Body of pancreas (tissue), 4 donors: ENCODE measurements around the gene PLA2G4D.

Experiments used
- POLR2A ChIP-seq, 3 donors: fragments of 450-650 bp; IDR thresholded peaks; one replicate each; pipeline ENCODE4 v1.6.1; 2016; ENCODE audit warnings: antibody characterized with exemption in 3 of 3, mild to moderate bottlenecking in 2 of 3
- TF ChIP-seq, protein P1 (sequence below), 7 experiments: fragments of 450-650 bp in 4 of 7; fragments of 200-600 bp in 3 of 7; sonication (generic) in 3 of 7; IDR thresholded peaks; one replicate each; pipeline ENCODE4 v1.5.1; 2016 to 2019; ENCODE audit warnings: antibody characterized with exemption in 7 of 7

DNA sequence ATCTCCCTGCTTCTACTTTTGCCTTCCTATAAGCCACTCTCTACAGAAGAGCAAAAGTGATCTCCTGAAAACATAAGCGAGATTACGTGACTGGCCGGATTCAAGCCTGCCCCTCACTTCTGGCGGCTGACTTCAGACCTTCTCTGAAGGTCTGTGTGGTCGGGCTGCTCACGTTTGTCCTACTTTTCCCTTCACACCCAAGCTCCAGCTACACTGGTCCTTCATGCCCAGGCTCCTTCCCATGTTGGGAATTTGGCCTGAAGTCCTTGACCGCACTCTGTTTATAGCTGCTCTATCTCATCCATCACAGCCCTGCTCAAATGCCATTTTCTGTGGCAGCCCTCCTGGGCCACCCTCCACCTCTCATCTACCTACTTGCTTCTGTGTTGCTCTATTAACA, 66.8 kb downstream of the PLA2G4D start:
- TF ChIP-seq, protein P1, sequence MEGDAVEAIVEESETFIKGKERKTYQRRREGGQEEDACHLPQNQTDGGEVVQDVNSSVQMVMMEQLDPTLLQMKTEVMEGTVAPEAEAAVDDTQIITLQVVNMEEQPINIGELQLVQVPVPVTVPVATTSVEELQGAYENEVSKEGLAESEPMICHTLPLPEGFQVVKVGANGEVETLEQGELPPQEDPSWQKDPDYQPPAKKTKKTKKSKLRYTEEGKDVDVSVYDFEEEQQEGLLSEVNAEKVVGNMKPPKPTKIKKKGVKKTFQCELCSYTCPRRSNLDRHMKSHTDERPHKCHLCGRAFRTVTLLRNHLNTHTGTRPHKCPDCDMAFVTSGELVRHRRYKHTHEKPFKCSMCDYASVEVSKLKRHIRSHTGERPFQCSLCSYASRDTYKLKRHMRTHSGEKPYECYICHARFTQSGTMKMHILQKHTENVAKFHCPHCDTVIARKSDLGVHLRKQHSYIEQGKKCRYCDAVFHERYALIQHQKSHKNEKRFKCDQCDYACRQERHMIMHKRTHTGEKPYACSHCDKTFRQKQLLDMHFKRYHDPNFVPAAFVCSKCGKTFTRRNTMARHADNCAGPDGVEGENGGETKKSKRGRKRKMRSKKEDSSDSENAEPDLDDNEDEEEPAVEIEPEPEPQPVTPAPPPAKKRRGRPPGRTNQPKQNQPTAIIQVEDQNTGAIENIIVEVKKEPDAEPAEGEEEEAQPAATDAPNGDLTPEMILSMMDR (IDR thresholded peaks at IDR 0.05) = no peak
- no peak for TF ChIP-seq POLR2A (IDR thresholded peaks at IDR 0.05)
